ENCODE measurements around the gene THEMIS. TPM values are rescaled to one million over a fixed set of nuclear protein-coding genes. Genes with fewer than 3 reads are reported as not detected.

Gene THEMIS
- total and polyA plus RNA-seq, 2 donors (not counting 1 experiment from before 2014, with no cell fraction given), result not detected

GRCh38 chr6:127796713-127797112 lies 104.1 kb downstream of the THEMIS start:
- Histone ChIP-seq H2AFZ (ENCODE audit: low read length) (no peak overlapping the region), H3K79me2 (ENCODE audit: control insufficient read depth, insufficient read depth, low read length) (no peaks in the 10 kb centered on the region), H3K4me1 (ENCODE audit: control insufficient read depth, extremely low read depth, insufficient read depth, low read length) (no peaks in the 10 kb centered on the region), H3K4me3 (replicated peaks in 1 of 4; ENCODE audit: control extremely low read depth in 1 of 4, insufficient read depth in 1 of 4, low read depth in 3 of 4, low read length in 4 of 4) (no peak overlapping the region), H3K9me3 (ENCODE audit: control insufficient read depth, insufficient read depth, low read depth, low read length) (no peaks in the 10 kb centered on the region), H3K36me3 (ENCODE audit: control insufficient read depth, insufficient read depth, low read length) (no peaks in the 10 kb centered on the region), H3K27me3 (ENCODE audit: control insufficient read depth, insufficient read depth, low read length) (no peaks in the 10 kb centered on the region), H3K27ac (ENCODE audit: insufficient read depth, low read length) (no peak overlapping the region), H3K9ac (ENCODE audit: insufficient read depth, low read length) (no peak overlapping the region), H4K20me1 (ENCODE audit: control insufficient read depth, extremely low read depth, insufficient read depth, low read length) (no peaks in the 10 kb centered on the region), H3K4me2 (ENCODE audit: extremely low read depth, insufficient read depth, low read length) (no peak overlapping the region)
- no peak for DNase-seq (ENCODE audit: low read depth in 2 of 2)
- TF ChIP-seq CTCF (conservative IDR thresholded peaks at IDR 0.05 in 1 of 2, IDR thresholded peaks at IDR 0.05 in 1 of 2; ENCODE audit: low read depth in 1 of 2, low read length in 2 of 2) (no peak), EZH2 (IDR thresholded peaks at IDR 0.05; ENCODE audit: low read length, missing control alignments) (no peak)

- no peaks in the 10 kb centered on the region for H4K20me1 ChIP-seq (ENCODE audit: control insufficient read depth, extremely low read depth, insufficient read depth, low read length)
- no peak for DNase-seq (ENCODE audit: low read depth in 2 of 2)
- H3K36me3 ChIP-seq (ENCODE audit: control insufficient read depth, insufficient read depth, low read length), result no peaks in the 10 kb centered on the region
- no peak overlapping the region for H3K4me3 ChIP-seq (replicated peaks in 1 of 4; ENCODE audit: control extremely low read depth in 1 of 4, insufficient read depth in 1 of 4, low read depth in 3 of 4, low read length in 4 of 4)
- no peaks in the 10 kb centered on the region for H3K4me1 ChIP-seq (ENCODE audit: control insufficient read depth, extremely low read depth, insufficient read depth, low read length)
- H2AFZ ChIP-seq (ENCODE audit: low read length), result no peak overlapping the region
- H3K9ac ChIP-seq (ENCODE audit: insufficient read depth, low read length), result no peak overlapping the region
- H3K27ac ChIP-seq (ENCODE audit: insufficient read depth, low read length), result no peak overlapping the region
- no peak overlapping the region for H3K4me2 ChIP-seq (ENCODE audit: extremely low read depth, insufficient read depth, low read length)
- H3K9me3 ChIP-seq (ENCODE audit: control insufficient read depth, insufficient read depth, low read depth, low read length), result no peaks in the 10 kb centered on the region
- H3K79me2 ChIP-seq (ENCODE audit: control insufficient read depth, insufficient read depth, low read length), result no peaks in the 10 kb centered on the region
- no peak for TF ChIP-seq CTCF (conservative IDR thresholded peaks at IDR 0.05 in 1 of 2, IDR thresholded peaks at IDR 0.05 in 1 of 2; ENCODE audit: low read depth in 1 of 2, low read length in 2 of 2)
- no peak for TF ChIP-seq EZH2 (IDR thresholded peaks at IDR 0.05; ENCODE audit: low read length, missing control alignments)
- H3K27me3 ChIP-seq (ENCODE audit: control insufficient read depth, insufficient read depth, low read length), result no peaks in the 10 kb centered on the region
Measured at GRCh38 chr6:127794405-127794804, 106.5 kb downstream of the THEMIS start.

- no peak for DNase-seq (ENCODE audit: low read depth in 2 of 2)
- Histone ChIP-seq H4K20me1 (ENCODE audit: control insufficient read depth, extremely low read depth, insufficient read depth, low read length) (no peaks in the 10 kb centered on the region), H3K27ac (ENCODE audit: insufficient read depth, low read length) (no peak overlapping the region), H2AFZ (ENCODE audit: low read length) (no peak overlapping the region), H3K27me3 (ENCODE audit: control insufficient read depth, insufficient read depth, low read length) (no peaks in the 10 kb centered on the region), H3K9me3 (ENCODE audit: control insufficient read depth, insufficient read depth, low read depth, low read length) (no peaks in the 10 kb centered on the region), H3K4me3 (replicated peaks in 1 of 4; ENCODE audit: control extremely low read depth in 1 of 4, insufficient read depth in 1 of 4, low read depth in 3 of 4, low read length in 4 of 4) (no peak overlapping the region), H3K36me3 (ENCODE audit: control insufficient read depth, insufficient read depth, low read length) (no peaks in the 10 kb centered on the region), H3K4me2 (ENCODE audit: extremely low read depth, insufficient read depth, low read length) (no peak overlapping the region), H3K4me1 (ENCODE audit: control insufficient read depth, extremely low read depth, insufficient read depth, low read length) (no peaks in the 10 kb centered on the region), H3K79me2 (ENCODE audit: control insufficient read depth, insufficient read depth, low read length) (no peaks in the 10 kb centered on the region), H3K9ac (ENCODE audit: insufficient read depth, low read length) (no peak overlapping the region)
- no peak for TF ChIP-seq EZH2 (IDR thresholded peaks at IDR 0.05; ENCODE audit: low read length, missing control alignments)
- TF ChIP-seq CTCF (conservative IDR thresholded peaks at IDR 0.05 in 1 of 2, IDR thresholded peaks at IDR 0.05 in 1 of 2; ENCODE audit: low read depth in 1 of 2, low read length in 2 of 2), result no peak
Measured at GRCh38 chr6:127793396-127793795, 107.5 kb downstream of the THEMIS start.

Measured in fibroblast of lung (primary cell).